Activated naive CD8-positive, alpha-beta T cell treated with anti-CD3 and anti-CD28 coated beads, Interleukin-2, amount 50 U/mL, for 24 hours (primary cell): ENCODE data around the gene PGLYRP3.

Experiments
- ATAC-seq: fragments of 150-1000 bp; cut with Tn5 transposase; one replicate; pipeline ENCODE4 v1.10.0; 2021
- DNase-seq: peaks from one replicate; pipeline ENCODE4 v3.0.0; 2021
- H3K27ac Mint-ChIP-seq: one replicate; pipeline ENCODE4 v1.8.0; 2021; ENCODE audit warnings: mild to moderate bottlenecking, mixed read lengths
- H3K27me3 Mint-ChIP-seq: one replicate; pipeline ENCODE4 v1.8.0; 2021; ENCODE audit warnings: mixed read lengths
- H3K36me3 Mint-ChIP-seq: one replicate; pipeline ENCODE4 v1.8.0; 2021; ENCODE audit warnings: low read depth, mixed read lengths
- H3K4me1 Mint-ChIP-seq: one replicate; pipeline ENCODE4 v1.8.0; 2021; ENCODE audit warnings: mixed read lengths
- H3K4me3 Mint-ChIP-seq: one replicate; pipeline ENCODE4 v1.8.0; 2021; ENCODE audit warnings: mild to moderate bottlenecking, moderate library complexity, mixed read lengths
- H3K9me3 Mint-ChIP-seq: one replicate; pipeline ENCODE4 v1.8.0; 2021; ENCODE audit warnings: mixed read lengths

PGLYRP3 gene, protein sequence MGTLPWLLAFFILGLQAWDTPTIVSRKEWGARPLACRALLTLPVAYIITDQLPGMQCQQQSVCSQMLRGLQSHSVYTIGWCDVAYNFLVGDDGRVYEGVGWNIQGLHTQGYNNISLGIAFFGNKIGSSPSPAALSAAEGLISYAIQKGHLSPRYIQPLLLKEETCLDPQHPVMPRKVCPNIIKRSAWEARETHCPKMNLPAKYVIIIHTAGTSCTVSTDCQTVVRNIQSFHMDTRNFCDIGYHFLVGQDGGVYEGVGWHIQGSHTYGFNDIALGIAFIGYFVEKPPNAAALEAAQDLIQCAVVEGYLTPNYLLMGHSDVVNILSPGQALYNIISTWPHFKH

DNA sequence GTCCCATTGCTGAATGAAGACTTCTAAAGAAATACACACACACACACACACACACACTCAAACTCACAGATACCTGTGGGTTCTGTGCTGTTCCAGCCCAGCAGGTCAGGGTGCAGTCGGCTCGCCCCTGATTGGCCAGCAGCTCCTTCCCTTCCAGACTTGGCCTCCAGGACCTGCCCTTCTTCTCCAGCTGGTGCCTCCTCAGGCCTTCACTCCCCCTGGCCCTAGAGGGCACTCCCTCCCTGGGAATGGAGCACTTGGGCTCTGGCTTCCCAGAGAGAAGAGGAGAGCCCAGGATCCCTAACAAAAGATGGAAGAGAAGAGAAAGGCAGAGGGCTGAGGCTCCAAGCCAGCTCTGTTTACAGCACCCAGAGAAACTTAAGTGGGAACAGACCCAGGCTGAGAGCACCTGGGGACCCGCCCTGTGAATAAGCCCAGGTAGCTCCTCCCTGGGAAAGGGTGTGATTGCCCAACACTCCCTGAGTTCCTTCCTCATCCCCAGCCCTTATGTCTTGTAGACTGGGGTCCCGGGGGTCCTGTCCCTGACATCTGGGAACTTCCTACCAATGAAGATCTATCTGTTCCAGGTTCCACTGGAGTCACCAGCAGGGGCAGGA is at the start of gene PGLYRP3:
Gene PGLYRP3, minus strand, starts transcription at position 383 of the 617 bp plus-strand sequence. CDS start 2,287 bp downstream, outside the sequence.
- Mint-ChIP-seq H3K4me3 (no peak within 1 kb of the TSS), H3K27me3 (peaks cover 8% of the 10 kb centered on the region), H3K27ac (no peak within 1 kb of the TSS), H3K9me3 (no peaks in the 10 kb centered on the region), H3K4me1 (no peaks in the 10 kb centered on the region), H3K36me3 (no peaks in the 10 kb centered on the region)
- no peak for DNase-seq
- no peak for ATAC-seq

DNA sequence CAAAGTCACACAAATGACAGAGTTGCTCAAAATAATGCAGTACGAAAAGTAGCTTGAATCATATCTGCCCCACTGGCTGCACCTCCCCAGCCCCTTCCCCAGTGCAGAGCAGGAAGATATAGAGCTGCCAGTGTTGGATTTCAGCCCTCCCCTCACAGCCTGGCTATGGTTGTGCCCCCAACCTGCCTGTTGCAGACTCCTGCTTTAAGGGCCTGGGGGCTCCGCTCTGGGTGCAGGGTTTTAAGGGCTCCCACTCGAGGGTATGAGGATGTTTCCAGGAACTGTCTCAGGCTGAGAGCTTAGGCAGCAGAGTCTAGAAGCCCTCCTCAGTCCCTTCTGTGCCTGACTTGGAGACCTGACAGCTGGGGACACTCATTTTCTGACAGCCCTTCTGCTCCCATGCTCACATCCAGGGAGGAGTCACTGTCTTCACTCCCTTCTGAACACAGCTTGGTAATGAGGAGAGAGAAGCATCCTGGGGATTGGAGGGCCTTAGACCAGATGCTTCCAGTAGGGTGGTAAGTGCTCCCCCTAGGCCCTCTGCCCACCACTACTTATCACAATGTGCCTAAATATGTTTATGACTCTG is 49.5 kb upstream of the PGLYRP3 start:
- H3K4me1 Mint-ChIP-seq = peaks cover 6% of the 10 kb centered on the region

DNA sequence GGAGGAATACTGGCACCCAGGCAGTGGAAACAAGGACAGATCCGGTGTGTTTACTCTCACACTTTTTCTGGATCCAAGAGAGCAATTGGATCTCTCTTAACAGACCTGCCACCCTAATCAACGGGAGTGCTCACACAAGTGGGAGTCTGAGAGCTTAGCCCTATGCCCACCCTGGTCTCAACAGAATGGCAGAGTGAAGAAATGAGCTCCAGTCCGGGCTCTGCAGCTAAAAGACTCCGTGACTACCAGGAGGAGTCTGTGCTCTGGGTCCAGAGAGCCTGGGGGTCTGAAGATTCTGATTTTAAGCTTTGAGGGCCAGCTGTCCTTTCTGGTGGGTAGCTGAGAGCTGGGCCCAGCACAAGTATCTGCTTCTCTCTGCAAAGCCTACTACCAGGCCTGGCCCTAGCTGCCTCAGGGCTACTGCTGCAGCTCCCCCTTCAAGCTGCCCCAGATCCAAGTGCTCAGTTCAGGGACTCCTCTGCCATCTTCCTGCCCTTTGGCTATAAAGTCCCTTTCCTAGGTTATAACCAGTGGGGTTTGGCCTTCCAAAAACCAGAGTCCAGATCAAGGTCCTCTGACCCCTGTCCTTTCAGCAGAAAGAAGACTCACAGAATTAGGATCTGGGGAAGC is 48.8 kb upstream of the PGLYRP3 start:
- Mint-ChIP-seq H3K27ac (no peak overlapping the region), H3K36me3 (no peaks in the 10 kb centered on the region), H3K4me3 (no peak overlapping the region), H3K4me1 (peaks cover 6% of the 10 kb centered on the region), H3K9me3 (no peaks in the 10 kb centered on the region), H3K27me3 (peaks cover 4% of the 10 kb centered on the region)
- ATAC-seq = no peak
- DNase-seq = no peak

More for the DNA sequence above, 49.5 kb upstream of the PGLYRP3 start:
- ATAC-seq (no peak), DNase-seq (no peak)
- H3K4me3 Mint-ChIP-seq = no peak overlapping the region
- H3K36me3 Mint-ChIP-seq = no peaks in the 10 kb centered on the region
- no peak overlapping the region for H3K27ac Mint-ChIP-seq
- no peaks in the 10 kb centered on the region for H3K9me3 Mint-ChIP-seq
- peaks cover 4% of the 10 kb centered on the region for H3K27me3 Mint-ChIP-seq

DNA sequence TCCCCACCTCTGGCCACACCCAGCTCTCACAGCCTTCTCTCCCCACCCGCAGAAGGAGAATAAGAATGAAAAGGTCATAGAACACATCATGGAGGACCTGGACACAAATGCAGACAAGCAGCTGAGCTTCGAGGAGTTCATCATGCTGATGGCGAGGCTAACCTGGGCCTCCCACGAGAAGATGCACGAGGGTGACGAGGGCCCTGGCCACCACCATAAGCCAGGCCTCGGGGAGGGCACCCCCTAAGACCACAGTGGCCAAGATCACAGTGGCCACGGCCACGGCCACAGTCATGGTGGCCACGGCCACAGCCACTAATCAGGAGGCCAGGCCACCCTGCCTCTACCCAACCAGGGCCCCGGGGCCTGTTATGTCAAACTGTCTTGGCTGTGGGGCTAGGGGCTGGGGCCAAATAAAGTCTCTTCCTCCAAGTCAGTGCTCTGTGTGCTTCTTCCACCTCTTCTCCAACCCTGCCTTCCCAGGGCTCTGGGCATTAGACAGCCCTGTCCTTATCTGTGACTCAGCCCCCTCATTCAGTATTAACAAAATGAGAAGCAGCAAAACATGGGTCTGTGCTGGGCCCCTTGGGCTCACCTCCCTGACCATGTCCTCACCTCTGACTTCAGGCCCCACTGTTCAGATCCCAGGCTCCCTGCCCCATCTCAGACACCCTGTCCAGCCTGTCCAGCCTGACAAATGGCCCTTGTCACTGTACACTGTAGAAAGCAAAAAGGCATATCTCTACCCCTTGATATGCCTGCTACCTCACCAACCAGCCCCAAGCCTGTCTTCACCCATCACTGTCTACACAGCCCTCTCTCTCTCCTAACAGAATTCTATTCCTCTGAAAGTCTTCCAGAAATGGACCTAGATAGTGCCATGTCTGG is 48.1 kb upstream of the PGLYRP3 start:
- ATAC-seq (no peak), DNase-seq (no peak)
- H3K9me3 Mint-ChIP-seq = no peaks in the 10 kb centered on the region
- H3K27ac Mint-ChIP-seq = no peak overlapping the region
- H3K36me3 Mint-ChIP-seq = no peaks in the 10 kb centered on the region
- no peak overlapping the region for H3K4me3 Mint-ChIP-seq
- H3K4me1 Mint-ChIP-seq = peaks cover 6% of the 10 kb centered on the region
- peaks cover 4% of the 10 kb centered on the region for H3K27me3 Mint-ChIP-seq

DNA sequence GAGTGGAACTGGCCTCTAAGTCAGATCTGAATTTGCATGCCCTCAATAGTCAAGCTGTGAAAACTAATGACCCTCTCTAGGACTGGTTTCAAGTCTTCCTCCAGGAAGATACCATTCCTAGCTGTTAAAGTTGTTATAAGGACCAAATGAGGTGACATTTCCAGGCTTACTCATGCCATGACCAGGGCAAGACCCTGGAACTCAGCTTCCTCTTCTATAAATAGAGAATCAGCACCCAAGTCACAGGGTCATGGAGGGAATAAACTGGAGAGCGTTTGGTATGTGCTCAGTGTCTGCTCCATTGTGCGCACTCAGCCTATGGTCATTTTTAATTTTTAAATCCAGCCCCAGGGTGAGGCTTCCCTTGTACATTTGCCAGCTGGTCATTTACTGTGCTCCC is 47.4 kb upstream of the PGLYRP3 start:
- ATAC-seq = no peak
- DNase-seq = no peak
- no peak overlapping the region for H3K4me3 Mint-ChIP-seq
- no peak overlapping the region for H3K27ac Mint-ChIP-seq
- H3K27me3 Mint-ChIP-seq = peaks cover 4% of the 10 kb centered on the region
- H3K36me3 Mint-ChIP-seq = no peaks in the 10 kb centered on the region
- H3K9me3 Mint-ChIP-seq = no peaks in the 10 kb centered on the region
- peaks cover 6% of the 10 kb centered on the region for H3K4me1 Mint-ChIP-seq

DNA sequence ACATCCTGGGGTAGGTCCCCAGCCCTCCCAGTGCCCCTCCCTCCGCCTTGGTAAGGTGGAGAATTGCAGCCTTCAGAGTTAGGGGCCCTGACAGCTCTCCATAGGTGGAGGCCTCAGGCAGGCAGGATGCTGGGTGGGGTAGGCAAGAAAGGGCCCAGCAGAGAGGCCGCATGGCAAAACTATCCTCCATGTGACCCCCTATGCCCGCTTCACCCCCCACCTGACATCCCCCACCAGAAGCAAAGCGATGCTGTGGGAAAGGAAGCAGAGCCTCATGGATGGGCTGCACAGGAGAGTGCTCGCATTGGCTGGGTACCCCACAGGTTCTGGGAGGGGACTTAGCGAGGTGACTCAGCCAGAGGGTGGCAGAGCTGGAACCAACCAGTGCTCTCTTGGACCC is 46.5 kb upstream of the PGLYRP3 start:
- ATAC-seq = no peak
- H3K36me3 Mint-ChIP-seq = no peaks in the 10 kb centered on the region
- H3K4me1 Mint-ChIP-seq = peaks cover 6% of the 10 kb centered on the region
- no peaks in the 10 kb centered on the region for H3K9me3 Mint-ChIP-seq
- no peak for DNase-seq
- H3K27me3 Mint-ChIP-seq = no peaks in the 10 kb centered on the region
- H3K4me3 Mint-ChIP-seq = no peak overlapping the region
- no peak overlapping the region for H3K27ac Mint-ChIP-seq

DNA sequence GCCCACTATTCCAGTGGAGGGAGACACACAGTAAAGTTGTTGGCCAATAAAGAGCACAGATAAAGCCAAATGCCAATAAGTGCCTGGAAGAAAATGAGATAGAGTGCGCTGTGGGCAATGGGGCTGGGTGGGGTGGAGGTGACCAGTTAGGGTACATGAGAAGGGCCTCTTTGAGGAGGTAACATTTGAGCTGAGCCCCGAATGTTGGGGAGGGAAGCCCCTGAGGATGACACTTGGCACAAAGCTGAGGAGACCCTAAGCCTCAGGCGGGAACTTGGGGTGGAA is 45.9 kb upstream of the PGLYRP3 start:
- no peak overlapping the region for H3K27ac Mint-ChIP-seq
- H3K27me3 Mint-ChIP-seq = no peaks in the 10 kb centered on the region
- no peak overlapping the region for H3K4me3 Mint-ChIP-seq
- ATAC-seq (no peak), DNase-seq (no peak)
- H3K4me1 Mint-ChIP-seq = peaks cover 6% of the 10 kb centered on the region
- H3K9me3 Mint-ChIP-seq = no peaks in the 10 kb centered on the region
- H3K36me3 Mint-ChIP-seq = no peaks in the 10 kb centered on the region

DNA sequence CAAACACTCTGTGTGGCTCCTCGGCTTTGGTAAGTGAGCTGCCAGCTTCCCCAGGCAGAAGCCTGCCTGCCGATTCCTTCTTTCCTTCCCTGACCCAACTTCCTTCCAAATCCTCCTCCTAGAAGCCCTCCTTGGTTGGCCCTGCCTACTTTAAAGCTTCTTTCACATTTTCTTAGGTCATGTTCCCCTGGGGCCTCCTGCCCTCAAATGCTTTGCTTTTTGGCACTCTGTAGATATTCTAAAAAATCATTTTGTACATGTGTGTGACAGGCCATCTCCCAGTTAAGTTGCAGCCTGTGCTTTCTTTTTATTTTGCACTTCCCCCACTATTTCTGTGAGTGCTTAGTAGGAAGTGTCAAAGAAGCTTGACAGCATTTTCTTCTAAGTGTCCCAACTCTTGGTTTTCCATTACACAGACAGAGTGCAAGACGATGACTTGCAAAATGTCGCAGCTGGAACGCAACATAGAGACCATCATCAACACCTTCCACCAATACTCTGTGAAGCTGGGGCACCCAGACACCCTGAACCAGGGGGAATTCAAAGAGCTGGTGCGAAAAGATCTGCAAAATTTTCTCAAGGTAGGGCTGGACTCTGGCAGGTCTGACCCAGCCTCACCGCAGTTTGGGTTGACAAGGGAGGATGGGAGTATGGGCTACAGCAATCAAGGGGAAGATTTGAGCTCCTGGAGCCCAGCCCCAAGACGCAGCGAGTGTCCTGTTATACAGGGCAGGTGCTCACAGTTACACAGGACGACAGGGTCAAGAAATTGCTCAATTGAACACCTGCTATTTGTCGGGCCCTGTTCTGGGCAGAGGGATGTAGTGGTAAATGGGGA is 45.3 kb upstream of the PGLYRP3 start, which contains the start of gene S100A9:
Gene S100A9, plus strand, starts transcription at position 2 of the 838 bp plus-strand sequence. Its CDS starts 430 bp downstream, at position 432.
- ATAC-seq = no peak
- H3K27ac Mint-ChIP-seq = no peak within 1 kb of the TSS
- no peak within 1 kb of the TSS for H3K4me3 Mint-ChIP-seq
- no peak for DNase-seq
- H3K4me1 Mint-ChIP-seq = peaks cover 6% of the 10 kb centered on the region
- H3K36me3 Mint-ChIP-seq = no peaks in the 10 kb centered on the region
- no peaks in the 10 kb centered on the region for H3K9me3 Mint-ChIP-seq
- H3K27me3 Mint-ChIP-seq = peaks cover 4% of the 10 kb centered on the region

DNA sequence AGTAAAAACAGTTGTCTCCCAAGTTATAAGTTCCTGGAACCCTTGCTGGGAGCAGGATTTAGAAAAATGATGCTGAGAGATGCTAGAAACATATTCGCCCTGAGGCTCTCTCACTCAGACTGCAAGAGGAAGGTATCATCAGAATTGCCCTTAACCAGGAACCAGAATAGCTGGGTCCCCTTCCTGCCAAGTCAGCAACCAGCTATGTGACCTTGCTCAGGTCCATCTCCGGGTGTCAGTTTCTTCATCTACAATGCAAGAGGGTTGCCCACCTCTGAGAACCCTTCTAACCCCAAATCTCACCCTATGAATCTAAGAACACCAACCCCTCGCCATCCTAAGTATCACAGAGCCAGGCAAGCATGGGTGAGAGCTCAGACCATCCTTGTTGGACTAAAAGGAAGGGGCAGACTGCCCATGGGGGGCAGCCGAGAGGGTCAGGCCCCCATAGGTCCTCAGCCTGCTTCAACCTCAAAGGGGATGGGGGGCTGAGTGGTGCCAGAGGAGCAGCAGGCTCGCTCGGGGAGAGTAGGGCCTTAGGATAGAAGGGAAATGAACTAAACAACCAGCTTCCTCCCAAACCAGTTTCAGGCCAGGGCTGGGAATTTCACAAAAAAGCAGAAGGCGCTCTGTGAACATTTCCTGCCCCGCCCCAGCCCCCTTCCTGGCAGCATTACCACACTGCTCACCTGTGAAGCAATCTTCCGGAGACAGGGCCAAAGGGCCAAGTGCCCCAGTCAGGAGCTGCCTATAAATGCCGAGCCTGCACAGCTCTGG is 44.5 kb upstream of the PGLYRP3 start:
- H3K36me3 Mint-ChIP-seq = no peaks in the 10 kb centered on the region
- no peaks in the 10 kb centered on the region for H3K9me3 Mint-ChIP-seq
- H3K27ac Mint-ChIP-seq = no peak overlapping the region
- H3K4me1 Mint-ChIP-seq = peaks cover 6% of the 10 kb centered on the region
- H3K4me3 Mint-ChIP-seq = no peak overlapping the region
- no peak for ATAC-seq
- H3K27me3 Mint-ChIP-seq = peaks cover 4% of the 10 kb centered on the region
- no peak for DNase-seq

DNA sequence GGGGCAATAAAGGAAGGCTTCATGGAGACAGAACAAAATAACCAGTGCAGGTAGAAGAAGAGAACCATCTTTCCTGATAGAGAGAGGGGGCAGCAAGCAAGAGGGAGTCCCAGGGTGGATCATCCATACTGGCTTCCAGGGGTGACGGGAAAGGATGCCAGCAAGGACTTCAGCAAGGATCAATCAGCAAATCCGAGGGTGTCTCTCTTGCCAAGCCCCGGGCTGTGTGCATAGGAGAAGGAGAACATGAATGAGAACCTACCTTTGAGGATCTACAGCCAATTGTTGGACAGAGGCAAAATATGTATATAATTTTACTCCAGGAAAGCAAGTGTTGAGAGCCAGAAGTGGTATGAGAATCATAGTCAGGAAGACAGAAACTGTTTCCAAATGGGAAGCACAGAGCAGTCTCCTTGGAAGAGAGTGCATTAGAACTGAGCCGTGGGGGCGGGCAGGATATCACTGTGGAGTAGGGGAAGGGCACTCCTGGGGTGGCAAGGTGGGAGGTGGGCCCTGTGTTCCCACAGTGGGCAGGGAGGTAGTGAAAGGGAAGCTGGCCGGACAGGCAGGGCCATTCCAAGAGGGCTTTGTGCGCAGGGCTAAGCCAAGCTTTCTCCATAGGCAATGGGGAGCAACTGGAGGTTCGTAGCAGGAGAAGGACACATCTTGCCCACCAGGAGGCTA is 43.8 kb upstream of the PGLYRP3 start:
- Mint-ChIP-seq H3K27ac (no peak overlapping the region), H3K4me3 (no peak overlapping the region), H3K36me3 (no peaks in the 10 kb centered on the region), H3K4me1 (peaks cover 6% of the 10 kb centered on the region), H3K27me3 (peaks cover 4% of the 10 kb centered on the region), H3K9me3 (no peaks in the 10 kb centered on the region)
- no peak for ATAC-seq
- DNase-seq = no peak

DNA sequence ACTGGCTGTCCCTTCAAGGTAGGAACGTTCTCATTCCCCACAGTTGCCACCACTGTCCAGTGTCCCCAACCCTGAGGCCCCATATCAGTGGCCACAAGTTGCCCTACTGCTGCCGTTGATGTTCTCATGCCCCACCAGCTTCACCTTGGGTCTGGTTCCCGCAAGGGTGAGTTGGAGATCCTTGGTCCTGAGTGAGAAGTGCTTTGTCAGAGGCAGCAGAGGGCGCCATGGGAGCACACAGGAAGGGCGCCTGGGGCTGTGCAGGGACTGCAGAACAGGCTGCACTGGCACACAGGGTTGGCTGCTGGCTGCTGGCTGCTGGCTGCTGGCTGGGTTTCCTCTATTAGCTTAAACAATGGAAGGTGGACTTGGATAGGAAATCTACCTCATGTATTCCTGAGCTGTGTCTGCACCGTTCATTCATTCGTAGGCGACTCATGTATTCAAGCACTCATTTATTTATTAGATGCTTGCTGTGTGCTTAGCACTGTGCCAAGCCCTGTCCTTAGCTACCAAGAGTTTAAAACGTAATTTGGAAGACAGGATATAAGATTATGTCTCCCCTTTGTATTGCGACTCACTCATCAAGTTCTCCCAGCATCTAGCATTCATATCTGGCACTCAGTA is 42.8 kb upstream of the PGLYRP3 start:
- Mint-ChIP-seq H3K27ac (no peak overlapping the region), H3K27me3 (peaks cover 13% of the 10 kb centered on the region), H3K9me3 (no peaks in the 10 kb centered on the region), H3K36me3 (no peaks in the 10 kb centered on the region), H3K4me3 (no peak overlapping the region), H3K4me1 (peaks cover 6% of the 10 kb centered on the region)
- ATAC-seq (peak; percentile 75), DNase-seq (peak; percentile 48)

DNA sequence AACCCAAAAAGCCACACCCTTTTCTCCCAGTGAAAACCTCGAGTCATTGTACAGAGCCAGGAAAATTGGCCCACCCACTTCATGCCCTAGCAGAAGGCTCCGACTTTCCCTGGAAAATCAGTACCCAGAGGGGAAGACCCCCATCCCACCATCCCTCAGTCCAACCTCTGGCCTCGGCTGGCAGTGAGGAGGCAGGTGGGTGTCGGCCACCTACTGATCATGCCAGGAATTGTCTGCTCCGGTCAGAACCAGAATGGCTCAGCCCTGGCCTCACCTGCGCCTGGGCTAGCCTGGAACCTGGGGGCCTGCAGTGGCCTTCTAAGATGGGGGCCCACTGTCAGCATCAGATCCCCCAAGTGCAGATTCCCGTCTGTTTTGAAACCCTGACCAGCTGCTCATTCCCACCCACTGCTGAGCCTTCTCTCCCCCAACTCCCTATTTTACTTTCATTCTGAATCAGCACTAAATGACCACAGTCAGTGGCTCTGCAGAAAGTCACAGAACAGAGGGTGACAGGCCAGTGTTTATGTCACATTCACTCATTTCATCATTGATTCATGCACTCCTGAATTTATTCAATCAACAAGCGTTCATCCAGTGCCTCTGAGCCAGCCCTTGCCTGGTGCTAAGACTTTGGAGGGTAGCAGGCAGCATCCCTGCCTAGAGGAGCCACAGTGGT is 41.9 kb upstream of the PGLYRP3 start:
- H3K36me3 Mint-ChIP-seq = no peaks in the 10 kb centered on the region
- ATAC-seq (no peak), DNase-seq (no peak)
- H3K27me3 Mint-ChIP-seq = peaks cover 15% of the 10 kb centered on the region
- no peak overlapping the region for H3K27ac Mint-ChIP-seq
- no peak overlapping the region for H3K4me3 Mint-ChIP-seq
- peaks cover 6% of the 10 kb centered on the region for H3K4me1 Mint-ChIP-seq
- H3K9me3 Mint-ChIP-seq = no peaks in the 10 kb centered on the region
